GM19452 (cell line): ENCODE measurements around the gene RBM17.
"Not testable (repeated sequence)": the region's sequence is repeated elsewhere in the genome, so short reads cannot be mapped to it uniquely, and the experiment has no call there.

Experiments used
- ATAC-seq: cut with Tn5 transposase; IDR thresholded peaks from one replicate; pipeline ENCODE4 v1.9.1; 2021; ENCODE audit not compliant: unreplicated experiment

The RBM17 gene

DNA sequence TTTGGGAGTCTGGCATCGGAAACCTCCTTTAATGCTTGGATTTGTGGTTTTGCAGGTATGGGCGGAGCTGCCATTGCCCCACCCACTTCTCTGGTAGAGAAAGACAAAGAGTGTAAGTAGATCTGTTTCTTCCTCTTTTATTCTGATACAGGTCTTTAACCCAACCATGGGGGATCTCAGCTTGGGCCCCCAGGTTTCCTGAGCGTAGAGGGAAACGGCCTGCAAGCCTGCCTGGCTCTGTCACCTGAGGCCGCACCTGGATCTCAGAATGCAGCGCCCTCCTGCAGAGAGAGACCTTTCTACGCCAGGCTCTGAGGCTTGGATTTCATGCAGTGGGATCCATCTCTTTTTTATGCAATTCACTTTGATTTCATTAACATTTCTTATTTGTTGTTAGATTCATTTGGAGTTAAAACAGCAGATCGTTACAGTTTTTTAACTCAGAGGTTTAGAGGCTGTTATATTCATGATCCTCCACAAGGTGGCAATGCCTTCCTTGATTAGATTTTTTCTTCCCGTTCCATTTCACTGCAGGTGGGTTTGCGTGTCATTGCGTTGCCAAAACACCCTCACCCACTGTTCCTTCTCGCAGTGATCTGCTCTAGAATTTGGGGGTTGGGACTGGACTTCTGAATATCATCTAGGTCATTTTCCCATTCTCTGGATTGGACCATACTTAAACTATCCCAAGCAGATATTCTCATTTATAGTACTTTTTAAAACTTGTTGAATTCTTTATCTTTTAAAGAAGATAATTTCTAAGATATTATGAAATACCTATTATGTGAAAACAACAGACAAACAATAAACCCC lies 20.0 kb downstream of the RBM17 start:
- ATAC-seq = no peak

DNA sequence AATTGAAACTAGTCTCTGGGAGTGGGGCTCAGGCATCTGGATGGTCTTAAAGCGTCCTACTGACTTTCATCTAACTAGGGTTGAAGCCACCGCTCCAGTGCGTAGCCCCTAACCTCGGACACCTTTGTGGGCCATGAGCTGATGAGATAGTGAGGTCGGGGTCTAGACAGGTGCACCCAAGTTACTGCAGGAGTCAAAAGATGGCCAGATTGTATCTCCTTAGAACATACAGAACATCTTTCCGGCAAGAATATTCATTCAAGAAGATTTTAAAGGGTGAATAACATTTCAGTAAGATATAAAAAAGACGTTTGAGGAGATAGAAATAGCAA lies 20.6 kb downstream of the RBM17 start:
- ATAC-seq = no peak

DNA sequence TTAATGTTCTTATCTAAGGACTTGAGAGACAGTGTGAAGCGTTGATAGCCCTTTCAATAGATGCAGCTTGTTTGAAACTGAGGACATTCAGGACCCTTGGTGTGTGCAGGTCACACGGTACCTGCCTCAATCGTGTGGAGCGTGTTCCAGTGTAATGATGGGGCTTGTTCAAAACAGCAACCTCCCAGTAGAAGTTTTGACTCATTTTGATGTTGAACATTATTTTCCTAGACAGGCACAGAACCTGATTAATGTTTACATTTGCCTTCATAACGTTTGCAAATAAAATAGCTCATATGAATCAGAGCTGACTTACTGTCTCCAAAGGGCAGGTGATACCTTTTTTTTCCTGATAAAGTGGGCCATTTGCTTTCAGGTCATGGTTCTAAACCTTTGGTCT lies 21.3 kb downstream of the RBM17 start:
- no peak for ATAC-seq

DNA sequence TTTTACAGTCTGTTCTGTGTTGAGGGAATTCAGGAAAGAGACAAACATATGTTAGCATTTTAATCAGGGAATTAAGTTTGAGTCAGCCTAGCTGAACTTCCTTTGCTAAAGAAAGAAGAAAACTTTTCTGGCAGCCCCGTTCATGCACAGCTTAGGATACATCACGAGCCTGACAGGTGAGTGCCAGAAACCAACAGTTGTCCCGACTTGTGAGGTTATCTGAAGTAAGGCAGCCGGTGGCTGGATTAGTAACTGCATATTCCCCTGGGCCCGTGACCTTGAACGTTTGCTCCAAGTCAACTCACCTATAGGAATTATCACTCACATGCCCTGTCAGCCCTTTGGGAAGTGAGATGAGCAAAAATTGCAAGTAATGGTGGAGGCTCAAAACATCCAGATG lies 24.1 kb downstream of the RBM17 start:
- ATAC-seq = no peak

DNA sequence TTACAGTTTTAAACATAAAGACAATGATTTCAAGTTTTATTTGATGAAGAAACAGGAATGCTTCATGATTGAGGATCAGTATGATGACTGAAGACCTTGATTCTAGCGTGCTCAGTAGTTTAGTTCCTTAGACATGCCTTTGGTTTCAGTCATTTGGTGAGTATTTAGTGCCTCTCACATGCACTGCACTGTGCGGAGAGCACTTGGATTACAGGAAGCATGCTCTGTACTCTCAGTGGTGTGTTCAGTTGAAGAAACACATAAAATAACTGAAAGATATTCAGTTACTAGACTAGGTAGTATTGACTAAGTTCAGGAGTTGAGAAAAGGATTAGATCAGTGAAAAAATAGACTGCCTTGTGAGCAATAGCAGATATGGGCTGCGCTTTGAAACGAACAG lies 25.5 kb downstream of the RBM17 start:
- ATAC-seq = no peak

DNA sequence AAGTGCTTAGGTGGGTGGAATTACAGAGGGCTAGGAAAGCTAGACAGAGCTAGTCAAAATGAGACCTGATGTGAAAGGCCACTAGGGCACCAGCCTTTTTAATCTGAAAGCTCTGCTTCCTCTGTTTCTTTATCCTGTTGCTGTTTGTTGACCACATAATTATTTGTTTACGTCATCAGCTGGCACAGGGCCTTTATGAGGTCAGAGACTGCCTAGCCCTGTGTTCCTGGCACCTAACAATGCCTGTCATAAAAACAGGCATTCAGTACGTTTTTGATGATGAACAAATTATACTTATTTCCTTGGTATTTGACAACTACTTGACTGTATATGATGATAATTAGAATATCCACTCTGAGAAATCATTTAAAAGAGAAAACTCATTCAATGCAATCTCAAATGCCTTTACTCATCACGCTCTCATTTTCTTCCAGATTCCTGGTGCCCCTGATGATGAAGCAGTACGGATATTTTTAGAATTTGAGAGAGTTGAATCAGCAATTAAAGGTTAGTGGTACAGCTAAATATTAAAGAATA lies 26.0 kb downstream of the RBM17 start:
- ATAC-seq = no peak

DNA sequence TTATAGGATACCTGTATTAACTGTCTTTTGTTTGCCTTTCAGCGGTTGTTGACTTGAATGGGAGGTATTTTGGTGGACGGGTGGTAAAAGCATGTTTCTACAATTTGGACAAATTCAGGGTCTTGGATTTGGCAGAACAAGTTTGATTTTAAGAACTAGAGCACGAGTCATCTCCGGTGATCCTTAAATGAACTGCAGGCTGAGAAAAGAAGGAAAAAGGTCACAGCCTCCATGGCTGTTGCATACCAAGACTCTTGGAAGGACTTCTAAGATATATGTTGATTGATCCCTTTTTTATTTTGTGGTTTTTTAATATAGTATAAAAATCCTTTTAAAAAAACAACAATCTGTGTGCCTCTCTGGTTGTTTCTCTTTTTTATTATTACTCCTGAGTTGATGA lies 26.6 kb downstream of the RBM17 start:
- no peak for ATAC-seq

DNA sequence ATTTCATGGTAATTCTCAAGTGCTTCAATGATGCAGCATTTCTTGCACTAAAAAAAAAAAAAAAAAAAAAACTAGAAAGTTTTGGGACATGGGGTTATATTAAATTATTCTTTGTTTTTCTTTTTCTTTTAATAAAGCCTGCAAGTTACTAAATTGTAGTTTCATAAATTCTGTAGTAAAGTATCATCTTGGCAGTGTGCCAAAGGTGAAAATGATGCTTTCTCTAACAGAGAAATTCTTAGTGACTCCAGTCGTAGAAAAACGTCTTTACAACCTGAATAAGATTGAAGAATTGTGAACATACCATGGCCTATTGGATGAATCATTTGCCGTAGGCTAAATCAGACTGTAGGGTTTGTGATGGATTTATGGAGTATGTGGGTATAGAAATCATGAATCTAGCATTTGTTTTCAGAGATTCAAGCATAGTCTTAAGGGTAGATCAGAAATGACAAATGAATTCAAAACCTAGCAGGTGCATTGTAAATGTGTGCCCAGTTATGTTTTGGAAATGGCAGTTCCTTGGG lies 27.1 kb downstream of the RBM17 start:
- ATAC-seq = no peak

DNA sequence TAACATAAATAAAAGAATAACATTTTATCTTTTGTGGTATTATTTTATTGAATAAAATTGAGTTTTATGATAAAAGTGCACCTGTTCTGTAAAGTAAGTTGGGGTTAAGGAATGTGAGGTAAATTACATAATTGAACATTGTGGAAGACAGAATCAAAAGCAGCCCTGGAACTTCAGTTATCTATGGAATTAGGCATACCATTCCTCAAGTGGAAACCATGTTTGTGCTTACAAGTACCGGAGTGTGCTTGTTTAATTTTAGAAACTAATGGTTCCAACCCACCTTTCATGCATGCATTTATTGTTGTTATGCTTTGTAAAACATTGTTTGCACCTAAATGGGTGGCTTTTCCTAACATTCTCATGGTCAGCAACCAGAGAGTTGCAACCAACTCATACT lies 28.0 kb downstream of the RBM17 start:
- no peak for ATAC-seq

DNA sequence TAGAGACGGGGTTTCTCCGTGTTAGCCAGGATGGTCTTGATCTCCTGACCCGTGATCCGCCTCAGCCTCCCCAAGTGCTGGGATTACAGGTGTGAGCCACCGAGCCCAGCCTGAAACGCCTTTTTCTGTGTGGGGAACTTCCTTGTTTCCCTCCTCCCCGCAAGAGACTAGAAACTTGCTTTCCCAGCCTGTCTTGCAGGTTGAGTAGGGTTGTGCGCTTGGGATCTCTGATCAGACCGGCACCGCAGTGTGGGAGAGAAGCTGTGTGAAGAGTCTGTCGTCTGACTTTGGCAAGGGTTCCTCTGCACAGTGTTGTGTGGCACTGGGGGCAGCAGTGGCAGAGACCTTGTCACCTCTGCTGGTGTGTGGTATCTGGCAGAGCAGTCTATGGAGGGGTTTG lies 28.9 kb downstream of the RBM17 start:
- no peak for ATAC-seq

DNA sequence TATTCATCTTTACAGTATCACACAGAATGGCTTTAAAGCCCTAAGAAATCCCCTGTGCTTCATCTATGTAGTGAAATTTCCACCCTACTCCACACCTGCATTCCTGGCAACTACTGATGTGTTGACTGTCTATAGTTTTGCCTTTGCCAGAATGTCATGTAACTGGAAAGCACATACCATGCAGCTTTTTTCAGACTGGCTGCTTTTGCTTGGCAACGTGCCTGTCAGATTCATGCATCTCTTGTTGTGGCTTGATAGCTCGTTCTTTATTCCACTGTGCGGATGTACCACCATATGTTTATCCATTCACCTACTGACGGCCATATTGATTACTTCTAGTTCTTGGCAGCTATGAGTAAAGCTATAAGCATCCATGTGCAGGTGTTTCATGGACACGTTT lies 30.6 kb downstream of the RBM17 start:
- no peak for ATAC-seq

DNA sequence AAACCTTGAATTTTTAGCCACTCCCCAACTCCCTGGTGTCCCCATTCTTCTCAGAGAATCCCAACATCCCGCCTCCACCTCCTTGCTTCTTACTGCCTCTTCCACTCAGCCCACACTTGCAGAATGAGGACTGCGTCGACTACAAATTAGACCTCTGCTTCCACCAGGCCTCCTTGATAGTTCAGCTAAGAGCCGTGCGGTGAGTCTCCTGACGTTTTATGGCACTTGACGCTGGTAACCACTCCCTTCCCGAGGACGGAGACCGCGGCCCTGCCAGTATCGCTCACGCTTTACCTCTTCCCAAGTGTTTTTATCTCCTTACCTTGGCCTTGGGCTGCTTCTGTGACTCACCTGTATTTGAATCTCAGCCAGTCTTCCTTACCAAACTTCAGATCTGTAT lies 31.1 kb downstream of the RBM17 start:
- ATAC-seq = no peak

DNA sequence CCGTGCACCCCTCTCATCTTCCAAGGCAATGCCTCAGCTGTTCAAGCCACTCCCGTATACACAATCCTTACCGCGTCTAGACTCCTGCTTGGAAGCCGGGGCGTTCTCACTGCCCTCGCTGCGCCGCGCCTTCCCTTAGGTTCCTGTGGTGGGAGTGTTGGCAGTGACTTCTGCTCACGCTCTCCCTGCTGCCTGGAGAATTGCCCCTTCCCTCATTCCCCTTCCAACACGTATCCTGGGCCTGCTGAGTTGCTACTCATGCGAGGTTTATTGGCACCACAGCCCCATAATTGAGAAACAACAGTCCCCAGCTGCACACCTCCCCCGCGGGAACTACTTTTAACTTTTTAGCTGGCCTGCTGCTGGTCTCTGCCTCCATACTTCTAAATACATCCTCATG lies 31.9 kb downstream of the RBM17 start:
- ATAC-seq = no peak

DNA sequence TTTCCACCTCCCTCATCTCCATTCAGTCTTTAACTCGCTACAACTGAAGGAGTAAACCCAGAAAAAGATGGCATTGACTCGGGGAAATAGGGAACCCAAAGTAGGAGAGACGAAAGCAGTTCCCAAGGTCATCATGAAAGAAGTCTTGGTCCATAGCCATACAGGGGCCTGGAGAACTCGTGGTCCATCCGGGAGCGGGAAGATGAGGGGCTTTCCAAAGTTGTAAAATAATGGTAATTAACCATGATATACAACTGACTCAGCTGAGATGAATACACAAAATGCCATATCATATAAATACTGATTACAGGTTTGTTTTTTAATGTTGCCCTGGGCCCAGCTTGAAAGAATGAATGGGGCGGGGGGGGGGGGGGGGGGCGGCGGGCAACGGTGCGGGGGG lies 32.3 kb downstream of the RBM17 start:
- no peak for ATAC-seq

DNA sequence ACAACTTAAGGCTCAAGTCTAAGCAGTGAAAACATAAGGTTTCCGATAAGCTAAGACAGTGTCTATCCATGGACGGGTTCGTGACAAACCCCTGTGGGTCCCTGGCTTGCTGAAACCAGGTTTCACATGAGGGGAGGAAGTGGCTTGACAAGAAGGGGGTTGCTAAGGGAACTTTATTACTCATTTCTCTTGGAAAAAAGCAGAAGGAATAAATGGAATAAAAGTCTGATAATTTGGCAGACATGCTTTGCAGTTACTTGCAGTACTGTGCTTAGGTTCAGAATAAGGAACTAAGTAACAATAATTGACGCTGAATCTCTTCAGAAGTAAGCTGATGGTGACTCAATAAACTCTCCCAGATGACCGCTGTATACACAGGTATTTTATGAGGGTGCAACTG lies 34.7 kb downstream of the RBM17 start:
- ATAC-seq = no peak

DNA sequence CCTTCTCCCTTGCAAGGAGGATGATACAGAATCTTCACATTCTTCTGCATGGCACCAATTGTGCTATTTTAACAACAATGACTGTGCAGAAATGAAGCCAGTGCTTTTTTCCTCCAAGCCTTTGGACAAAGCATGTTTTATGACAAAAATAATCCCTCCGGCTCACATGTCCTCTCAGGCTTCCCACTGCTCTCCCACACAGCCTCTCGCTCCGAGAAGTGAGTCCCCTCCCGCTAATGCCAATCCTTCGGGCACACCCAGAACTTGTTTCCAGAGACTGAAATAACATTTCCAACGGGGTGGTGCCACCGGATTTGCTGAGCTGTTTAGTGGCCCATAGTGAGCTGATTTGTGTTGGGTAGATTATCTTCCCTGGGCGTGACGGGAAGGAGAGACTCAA lies 35.8 kb downstream of the RBM17 start:
- no peak for ATAC-seq

DNA sequence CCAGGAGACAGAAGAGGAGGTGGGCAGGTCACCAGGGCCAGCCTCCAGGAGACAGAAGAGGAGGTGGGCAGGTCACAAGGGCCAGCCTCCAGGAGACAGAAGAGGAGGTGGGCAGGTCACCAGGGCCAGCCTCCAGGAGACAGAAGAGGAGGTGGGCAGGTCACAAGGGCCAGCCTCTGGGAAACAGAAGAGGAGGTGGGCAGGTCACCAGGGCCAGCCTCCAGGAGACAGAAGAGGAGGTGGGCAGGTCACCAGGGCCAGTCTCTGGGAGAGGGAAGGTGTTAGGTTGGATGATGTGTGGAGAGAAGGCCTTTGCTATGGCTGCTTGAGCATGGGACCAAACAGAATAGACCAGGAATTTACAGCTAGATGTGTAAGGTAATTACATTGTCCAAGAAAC lies 38.6 kb downstream of the RBM17 start:
- not testable (repeated sequence) for ATAC-seq

DNA sequence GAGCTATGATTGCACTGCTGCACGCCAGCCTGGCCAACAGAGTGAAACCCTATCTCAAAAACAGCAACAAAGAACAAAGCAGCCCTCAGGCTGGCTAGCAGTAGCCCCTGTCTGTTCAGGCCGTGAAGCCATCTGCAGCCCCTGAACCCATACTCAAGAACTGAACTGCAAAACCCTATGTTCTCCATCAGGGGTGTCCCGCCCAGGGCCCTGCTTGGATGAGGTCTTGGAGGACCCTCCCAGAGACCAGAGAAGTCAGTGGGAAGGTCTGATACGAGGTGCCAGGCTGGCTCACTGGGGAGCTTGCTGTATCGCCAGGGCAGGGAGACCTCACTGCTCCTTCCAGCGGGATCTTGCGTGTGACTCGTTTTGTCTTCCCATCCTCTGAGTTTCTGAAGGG lies 39.3 kb downstream of the RBM17 start:
- no peak for ATAC-seq

DNA sequence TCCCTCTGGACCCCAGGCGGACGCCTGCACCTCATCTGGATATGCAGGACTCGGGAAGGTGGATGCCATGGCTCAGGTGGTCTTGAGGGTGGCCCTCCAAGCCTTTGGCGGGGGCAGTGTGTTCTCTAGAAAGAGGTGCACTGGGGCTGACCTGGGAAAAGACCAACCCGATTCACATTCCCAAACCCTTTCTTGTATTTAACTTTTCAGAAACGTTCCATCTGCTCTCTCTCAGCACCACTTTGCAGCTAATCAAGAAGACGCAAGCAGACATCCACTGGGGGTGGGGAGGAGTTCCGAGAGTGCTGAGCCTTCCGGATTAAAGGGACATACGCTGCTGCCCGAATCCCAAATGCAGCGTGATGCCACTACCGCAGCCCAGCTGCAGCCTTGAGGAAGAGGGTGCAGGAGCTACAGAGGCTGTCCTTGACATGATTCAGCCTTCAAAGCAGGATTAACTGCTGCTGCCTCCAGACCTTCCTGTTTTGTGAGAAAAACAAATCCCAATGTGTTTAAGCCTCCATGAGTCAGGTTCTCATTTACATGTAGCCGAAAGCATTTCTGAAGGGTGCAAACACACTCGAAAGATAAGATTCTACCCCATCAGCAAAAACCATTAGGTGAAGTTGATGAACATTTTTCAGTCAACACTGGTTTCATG lies 39.9 kb downstream of the RBM17 start:
- ATAC-seq = no peak

DNA sequence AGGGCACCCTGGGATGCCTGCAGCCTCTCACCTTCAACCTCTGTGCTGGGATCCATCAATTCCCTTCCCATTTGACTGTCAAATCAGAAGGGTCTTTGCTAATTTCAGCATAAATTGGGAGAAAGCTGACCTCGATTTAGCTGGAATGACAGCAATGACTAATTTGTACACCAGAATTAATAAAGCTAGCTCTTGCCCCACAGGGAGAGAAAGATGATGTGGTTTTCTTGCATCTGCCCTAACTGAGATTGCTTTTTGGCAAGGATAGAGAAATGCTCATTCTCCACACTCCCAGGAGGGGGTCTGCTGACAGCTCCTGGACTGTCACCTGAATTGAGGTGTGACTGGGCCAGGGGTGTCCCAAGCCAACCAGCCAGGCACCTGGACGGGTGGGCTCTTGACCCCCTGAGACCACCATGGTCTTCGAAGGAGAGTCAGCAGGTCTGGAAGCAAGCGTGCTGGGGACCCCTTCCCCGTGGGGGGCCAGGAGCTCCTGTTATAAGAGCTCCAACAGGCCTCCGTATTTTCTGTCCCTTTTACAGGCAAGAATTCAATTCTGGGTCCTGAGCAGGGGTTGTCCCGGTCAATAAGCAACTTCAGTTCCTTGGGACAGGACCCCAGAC lies 42.1 kb downstream of the RBM17 start:
- no peak for ATAC-seq

DNA sequence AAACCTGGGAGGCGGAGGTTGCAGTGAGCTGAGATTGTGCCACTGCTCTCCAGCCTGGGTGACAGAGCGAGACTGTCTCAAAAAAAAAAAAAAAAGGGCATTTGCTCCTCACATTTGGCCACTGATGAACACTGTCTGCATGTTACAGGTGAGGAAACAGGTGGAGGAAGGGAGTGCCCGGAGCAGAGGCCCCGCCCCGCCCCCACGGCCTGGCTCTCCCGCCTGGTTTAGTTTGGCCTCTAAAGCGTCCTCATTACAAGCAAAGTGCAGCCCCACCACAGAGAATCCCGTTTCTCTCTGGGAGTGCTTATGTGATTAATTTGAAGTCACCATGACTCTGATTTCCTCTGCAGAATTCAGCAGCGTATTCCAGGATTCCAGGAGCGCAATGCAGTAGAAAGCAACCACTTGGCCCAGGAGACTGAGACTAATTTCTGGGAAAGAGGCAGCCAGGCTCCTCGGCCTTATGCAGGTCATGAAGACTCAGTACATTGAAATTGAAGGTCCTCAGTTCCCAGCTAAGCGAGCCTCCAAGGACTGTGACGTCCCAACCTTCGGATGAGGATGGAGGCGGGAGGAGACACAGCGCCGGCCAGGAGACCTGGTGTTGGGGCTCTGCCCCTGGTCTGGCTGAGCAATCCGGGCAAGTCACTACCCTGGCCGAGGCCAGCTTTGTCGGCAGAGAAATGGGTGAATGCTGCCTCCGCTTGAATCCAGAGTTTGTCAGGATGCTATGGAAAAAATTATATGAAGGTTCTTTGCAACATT lies 44.7 kb downstream of the RBM17 start:
- ATAC-seq = no peak
